ENCODE results near the gene ELP2. TPM values are rescaled to one million over a fixed set of nuclear protein-coding genes. Genes with fewer than 3 reads are reported as not detected.

ELP2 gene
- total and polyA plus RNA-seq, 2 donors (not counting 3 experiments of a cell fraction or from before 2014, with no cell fraction given), result 37.8 to 90.5 TPM

GRCh38 chr18:36205166-36205565 lies 75.5 kb downstream of the ELP2 start:
- intact Hi-C loops (cut with micrococcal nuclease) (no loop called here), dilution Hi-C loops (cut with MboI; ENCODE audit: extremely low pct_ligation_motif_present, low sequenced_read_pairs) (no loop called here)
- Histone ChIP-seq H3K79me2 (ENCODE audit: control insufficient read depth, insufficient read depth, low read length) (no peaks in the 10 kb centered on the region), H2AFZ (ENCODE audit: low read depth, low read length) (no peak overlapping the region), H3K9me1 (replicated peaks; ENCODE audit: control insufficient read depth, extremely low read depth, insufficient read depth, low read length) (no peaks in the 10 kb centered on the region), H3K4me3 (replicated peaks in 1 of 3; ENCODE audit: insufficient read depth in 1 of 3, low read depth in 1 of 3, low read length in 3 of 3) (no peak overlapping the region), H3K36me3 (ENCODE audit: control insufficient read depth in 2 of 2, extremely low read depth in 1 of 2, insufficient read depth in 2 of 2, low read length in 2 of 2) (no peaks in the 10 kb centered on the region), H4K20me1 (replicated peaks; ENCODE audit: control insufficient read depth, extremely low read depth, insufficient read depth, low read length) (no peaks in the 10 kb centered on the region), H3K27ac (ENCODE audit: insufficient read depth, low read depth, low read length) (no peak overlapping the region), H3K4me2 (ENCODE audit: insufficient read depth, low read length) (no peak overlapping the region), H3K9ac (replicated peaks; ENCODE audit: extremely low read depth, insufficient read depth, low read length) (no peak overlapping the region), H3K9me3 (replicated peaks; ENCODE audit: control insufficient read depth, insufficient read depth, low read length) (no peaks in the 10 kb centered on the region), H3K4me1 (ENCODE audit: control insufficient read depth, extremely low read depth, insufficient read depth, low read length) (no peaks in the 10 kb centered on the region), H3K27me3 (ENCODE audit: control insufficient read depth in 2 of 2, insufficient read depth in 2 of 2, low read length in 2 of 2) (no peaks in the 10 kb centered on the region)
- DNase-seq (ENCODE audit: low read depth, low spot score), result no peak
- FAIRE-seq, result no peak
- CTCF ChIA-PET, result no interaction called here
- POLR2A ChIA-PET, result no interaction called here
- BruUV-seq (replicated peaks), result no TSS peak
- TF ChIP-seq MAX (IDR thresholded peaks at IDR 0.05; ENCODE audit: insufficient read depth, insufficient read length), result no peak
- TF ChIP-seq JUN (IDR thresholded peaks at IDR 0.05; ENCODE audit: borderline replicate concordance, insufficient read depth, insufficient read length, low read depth), result no peak
- TF ChIP-seq EZH2 (IDR thresholded peaks at IDR 0.05; ENCODE audit: borderline replicate concordance, low read depth, low read length, severe bottlenecking), result no peak
- no peak for TF ChIP-seq MYC (IDR thresholded peaks at IDR 0.05; ENCODE audit: low read depth, low read length)
- TF ChIP-seq POLR2AphosphoS5 (IDR thresholded peaks at IDR 0.05; ENCODE audit: insufficient read depth, low read depth, low read length), result no peak
- TF ChIP-seq POLR2A (IDR thresholded peaks at IDR 0.05; ENCODE audit: low read depth, low read length), result no peak
- no peak for TF ChIP-seq CTCF (IDR thresholded peaks at IDR 0.05; ENCODE audit: extremely low read depth in 1 of 2, insufficient read depth in 1 of 2, low read depth in 1 of 2, low read length in 2 of 2)
- no peak for TF ChIP-seq FOS (IDR thresholded peaks at IDR 0.05; ENCODE audit: borderline replicate concordance, insufficient read depth, low read length)
- TF ChIP-seq GATA2 (IDR thresholded peaks at IDR 0.05; ENCODE audit: insufficient read depth, insufficient read length, low read depth, low read length), result no peak
